Stimulated activated naive CD4-positive, alpha-beta T cell treated with Interleukin-2 at 50 U/mL for 16 hours (primary cell): ENCODE data around the gene LZTR1.

Experiments used
- DNase-seq: peaks from one replicate; lab custom pipeline; 2025; lab: John Stamatoyannopoulos, UW

LZTR1 gene

GRCh38 chr22:20980938-20981722 is 967 bp upstream of the LZTR1 start:
- no peak for DNase-seq

- no peak for DNase-seq
Measured at GRCh38 chr22:20982563-20982882, 426 bp downstream of the LZTR1 start.

DNA sequence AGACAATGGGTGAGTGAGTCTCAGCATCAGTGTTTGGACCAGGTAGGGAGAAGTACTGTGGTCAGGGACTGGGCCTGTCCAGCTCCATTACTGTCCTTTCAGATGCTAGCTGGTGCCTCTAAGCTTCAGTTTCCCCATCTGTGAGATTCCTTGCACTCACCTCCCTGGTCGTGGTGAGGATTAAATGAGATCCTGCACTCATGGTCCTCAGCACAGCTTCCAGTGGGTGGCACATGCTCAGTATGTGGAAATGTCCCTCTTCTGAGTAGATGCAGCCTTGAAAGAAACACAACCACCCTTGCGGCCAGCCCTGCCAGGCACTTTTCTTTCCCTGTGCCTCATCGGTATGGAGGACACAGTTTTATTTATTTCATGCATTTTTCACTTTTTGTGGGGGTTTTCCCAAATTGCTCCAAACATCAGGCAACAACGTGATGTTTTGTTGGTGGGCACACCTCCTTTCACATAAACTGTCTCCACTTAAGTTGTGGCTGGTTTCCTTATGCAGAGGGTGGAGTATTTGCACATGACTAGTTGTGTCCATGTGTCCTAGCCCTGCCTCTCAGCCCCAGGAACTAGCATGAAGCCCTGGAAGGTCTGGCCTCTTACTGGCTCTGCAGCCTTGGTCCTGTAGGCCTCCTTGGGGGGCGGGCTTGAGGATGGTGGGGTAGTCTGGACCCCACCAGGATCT is 1.1 kb downstream of the LZTR1 start:
- DNase-seq: no peak

- no peak for DNase-seq
Measured at GRCh38 chr22:20985720-20986119, 3.6 kb downstream of the LZTR1 start.

- no peak for DNase-seq
Measured at GRCh38 chr22:20986365-20986764, 4.3 kb downstream of the LZTR1 start.

- no peak for DNase-seq
Measured at GRCh38 chr22:20987375-20987774, 5.3 kb downstream of the LZTR1 start.

GRCh38 chr22:20988573-20989322 is 6.7 kb downstream of the LZTR1 start:
- no peak for DNase-seq

GRCh38 chr22:20989323-20990138 is 7.4 kb downstream of the LZTR1 start:
- no peak for DNase-seq

- DNase-seq: no peak
Measured at GRCh38 chr22:20990184-20991180, 8.4 kb downstream of the LZTR1 start.

GRCh38 chr22:20991252-20992055 is 9.4 kb downstream of the LZTR1 start:
- DNase-seq: no peak

GRCh38 chr22:20992056-20992442 is 10.0 kb downstream of the LZTR1 start:
- no peak for DNase-seq

GRCh38 chr22:20992456-20993303 is 10.6 kb downstream of the LZTR1 start:
- no peak for DNase-seq

DNA sequence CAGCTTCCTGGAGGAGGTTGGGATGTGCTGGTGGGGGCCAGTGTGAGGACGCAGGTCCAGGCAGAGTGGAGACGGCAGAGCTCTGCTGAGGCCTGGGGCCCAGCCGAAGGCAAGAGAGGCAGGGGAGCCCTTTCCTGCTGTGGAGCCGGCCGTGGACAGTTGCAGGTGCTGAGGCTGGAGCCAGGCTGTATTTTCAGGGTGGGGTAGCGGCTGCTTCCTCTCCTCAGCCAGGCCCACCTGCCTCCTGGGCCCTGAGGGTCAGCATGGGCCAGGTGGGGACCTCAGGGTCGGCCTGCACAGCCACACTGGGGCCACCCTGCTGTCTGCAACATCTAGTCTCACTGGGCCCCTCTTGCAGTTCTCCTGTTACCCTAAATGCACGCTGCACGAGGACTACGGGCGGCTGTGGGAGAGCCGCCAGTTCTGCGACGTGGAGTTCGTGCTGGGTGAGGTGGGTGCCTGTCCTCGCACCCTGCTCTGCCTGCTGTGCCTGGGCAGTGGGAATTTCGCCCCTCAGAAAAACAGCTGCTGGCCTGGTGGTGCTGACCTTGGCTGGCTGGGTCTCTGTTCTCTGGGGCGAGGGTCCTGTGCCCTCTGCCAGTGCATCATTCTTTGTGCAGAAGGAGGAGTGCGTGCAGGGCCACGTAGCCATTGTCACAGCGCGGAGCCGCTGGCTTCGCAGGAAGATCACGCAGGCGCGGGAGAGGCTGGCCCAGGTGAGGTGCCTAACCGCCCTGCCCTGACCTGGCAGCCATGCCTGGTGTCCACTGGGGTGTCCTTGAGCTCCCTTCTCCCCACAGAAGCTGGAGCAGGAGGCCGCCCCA is 11.4 kb downstream of the LZTR1 start:
- no peak for DNase-seq

DNA sequence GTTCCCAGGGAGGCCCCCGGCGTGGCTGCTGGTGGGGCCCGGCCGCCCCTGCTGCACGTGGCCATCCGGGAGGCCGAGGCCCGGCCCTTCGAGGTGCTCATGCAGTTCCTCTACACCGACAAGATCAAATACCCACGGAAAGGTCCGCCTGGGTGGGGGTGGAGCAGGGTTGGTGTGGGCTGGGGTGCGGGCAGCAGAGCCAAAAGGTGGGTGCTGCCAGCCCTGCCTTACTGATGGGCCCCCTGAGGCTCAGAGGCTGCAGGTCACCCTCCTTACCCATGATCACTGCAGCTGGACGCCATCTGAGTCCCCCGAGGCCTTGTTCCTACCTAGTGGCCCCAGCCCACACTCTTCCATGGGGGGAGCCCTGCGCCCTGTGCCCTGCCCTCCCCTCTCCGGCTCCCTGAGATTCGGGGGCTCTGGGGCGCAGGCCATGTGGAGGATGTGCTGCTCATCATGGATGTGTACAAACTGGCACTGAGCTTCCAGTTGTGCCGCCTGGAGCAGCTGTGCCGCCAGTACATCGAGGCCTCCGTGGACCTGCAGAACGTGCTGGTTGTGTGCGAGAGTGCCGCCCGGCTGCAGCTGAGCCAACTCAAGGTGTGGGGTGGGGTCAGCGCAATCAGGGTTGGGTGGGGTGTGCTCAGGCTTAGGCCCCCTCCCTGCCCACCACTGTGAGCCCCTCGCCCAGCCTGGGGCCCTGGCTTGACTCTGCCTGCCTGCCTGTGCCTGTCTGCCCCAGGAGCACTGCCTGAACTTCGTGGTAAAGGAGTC is 12.2 kb downstream of the LZTR1 start:
- DNase-seq: no peak

- DNase-seq: no peak
Measured at GRCh38 chr22:20994902-20995241, 12.8 kb downstream of the LZTR1 start.

GRCh38 chr22:20995329-20996030 is 13.4 kb downstream of the LZTR1 start:
- no peak for DNase-seq

DNA sequence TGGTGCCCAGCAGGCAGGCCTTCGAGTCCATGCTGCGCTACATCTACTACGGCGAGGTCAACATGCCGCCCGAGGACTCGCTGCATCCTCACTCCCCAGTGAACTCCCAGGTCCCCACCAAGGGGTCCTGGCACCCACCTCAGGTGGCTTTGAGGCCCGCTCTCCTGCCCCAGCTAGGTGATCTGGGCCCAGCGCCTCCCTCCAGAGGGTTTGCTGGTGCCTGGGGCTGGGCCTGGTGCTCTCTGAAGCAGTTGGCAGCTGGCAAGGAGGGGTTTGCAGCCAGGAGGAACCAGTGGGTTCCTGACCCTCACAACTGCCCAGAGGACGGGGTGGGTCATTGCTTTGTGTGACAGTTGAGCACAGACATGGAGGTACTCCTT is 13.9 kb downstream of the LZTR1 start:
- DNase-seq: no peak
